LNCaP clone FGC (cell line): ENCODE measurements around the gene ADAMTS6.
"Not testable (repeated sequence)": the region's sequence is repeated elsewhere in the genome, so short reads cannot be mapped to it uniquely, and the experiment has no call there.

ENCODE experiments used
- DNase-seq: peaks from one replicate; pipeline ENCODE4 v3.0.0-alpha.2; 2011; ENCODE audit warnings: low read depth
- H3K4me3 ChIP-seq: 2 replicates; pipeline ENCODE4 v1.5.1; 2011; ENCODE audit warnings: mild to moderate bottlenecking, low read depth, low read length, control low read depth
- TF ChIP-seq, protein P1 (sequence below): IDR thresholded peaks from 2 replicates; pipeline ENCODE4 v1.5.1; 2012; ENCODE audit warnings: mild to moderate bottlenecking; ENCODE audit not compliant: control insufficient read depth, insufficient read depth; ENCODE audit errors: extremely low read depth

Gene ADAMTS6

DNA sequence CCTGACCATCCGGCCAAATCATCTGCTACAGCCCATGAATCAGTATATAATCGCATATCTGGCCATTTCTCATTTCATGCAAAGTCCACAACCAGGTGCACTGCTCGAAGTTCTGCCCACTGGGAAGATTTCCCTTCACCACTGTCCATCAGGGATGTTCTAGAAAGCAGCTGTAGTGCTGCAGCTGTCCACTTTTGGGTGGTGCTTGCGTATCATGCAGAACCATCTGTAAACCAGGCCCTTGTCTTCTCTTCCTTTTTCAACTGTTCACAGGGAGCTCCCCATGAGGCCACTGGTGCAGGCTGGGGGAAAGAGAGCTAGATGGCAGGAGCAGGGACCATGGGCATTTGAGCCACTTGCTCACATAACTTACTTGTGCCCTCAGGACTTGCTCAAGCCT, 7.4 kb upstream of the ADAMTS6 start:
- no peak overlapping the region for H3K4me3 ChIP-seq
- TF ChIP-seq, protein P1, sequence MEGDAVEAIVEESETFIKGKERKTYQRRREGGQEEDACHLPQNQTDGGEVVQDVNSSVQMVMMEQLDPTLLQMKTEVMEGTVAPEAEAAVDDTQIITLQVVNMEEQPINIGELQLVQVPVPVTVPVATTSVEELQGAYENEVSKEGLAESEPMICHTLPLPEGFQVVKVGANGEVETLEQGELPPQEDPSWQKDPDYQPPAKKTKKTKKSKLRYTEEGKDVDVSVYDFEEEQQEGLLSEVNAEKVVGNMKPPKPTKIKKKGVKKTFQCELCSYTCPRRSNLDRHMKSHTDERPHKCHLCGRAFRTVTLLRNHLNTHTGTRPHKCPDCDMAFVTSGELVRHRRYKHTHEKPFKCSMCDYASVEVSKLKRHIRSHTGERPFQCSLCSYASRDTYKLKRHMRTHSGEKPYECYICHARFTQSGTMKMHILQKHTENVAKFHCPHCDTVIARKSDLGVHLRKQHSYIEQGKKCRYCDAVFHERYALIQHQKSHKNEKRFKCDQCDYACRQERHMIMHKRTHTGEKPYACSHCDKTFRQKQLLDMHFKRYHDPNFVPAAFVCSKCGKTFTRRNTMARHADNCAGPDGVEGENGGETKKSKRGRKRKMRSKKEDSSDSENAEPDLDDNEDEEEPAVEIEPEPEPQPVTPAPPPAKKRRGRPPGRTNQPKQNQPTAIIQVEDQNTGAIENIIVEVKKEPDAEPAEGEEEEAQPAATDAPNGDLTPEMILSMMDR: no peak
- no peak for DNase-seq

DNA sequence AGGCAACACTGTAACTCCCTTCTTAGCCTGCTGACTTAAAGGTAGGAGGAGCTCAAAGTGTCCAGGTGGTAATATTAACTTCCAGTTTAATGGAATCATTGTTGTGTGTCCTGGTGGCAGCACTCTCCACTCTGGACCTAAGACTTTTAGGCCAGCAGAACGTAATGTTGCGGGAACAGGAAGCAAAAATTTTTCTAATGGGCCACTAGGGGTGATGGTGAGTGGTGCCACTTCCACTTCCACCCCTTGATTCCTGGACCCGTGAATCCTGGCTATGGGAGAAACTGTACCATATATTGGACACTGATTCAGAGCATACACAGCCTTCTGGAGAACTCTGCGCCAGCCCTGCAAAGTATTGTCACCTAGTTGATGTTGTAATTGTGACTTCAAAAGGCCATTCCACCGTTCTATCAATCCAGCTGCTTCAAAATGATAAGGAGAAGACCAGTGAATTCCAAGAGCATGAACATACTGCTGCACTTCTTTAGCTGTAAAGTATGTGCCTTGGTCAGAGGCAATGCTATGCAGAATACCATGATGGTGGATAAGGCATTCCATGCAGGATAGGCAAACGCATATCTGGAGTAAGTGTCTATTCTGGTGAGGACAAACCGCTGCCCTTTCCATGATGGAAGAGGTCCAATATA, 6.4 kb upstream of the ADAMTS6 start:
- H3K4me3 ChIP-seq, DNase-seq: not testable (repeated sequence)

DNA sequence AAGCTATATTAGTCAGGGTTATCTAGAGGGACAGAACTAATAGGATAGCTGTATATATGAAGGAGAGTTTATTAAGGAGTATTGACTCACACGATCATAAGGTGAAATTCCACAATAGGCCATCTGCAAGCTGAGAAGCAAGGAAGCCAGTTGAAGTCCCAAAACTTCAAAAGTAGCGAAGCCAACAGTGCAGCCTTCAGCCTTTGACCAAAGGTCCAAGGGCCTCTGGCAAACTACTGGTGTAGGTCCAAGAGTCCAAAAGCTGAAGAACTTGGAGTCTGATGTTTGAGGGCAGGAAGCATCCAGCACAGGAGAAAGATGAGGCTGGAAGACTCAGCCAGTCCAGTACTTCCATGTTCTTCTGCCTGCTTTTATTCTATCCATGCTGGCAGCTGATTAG, 5.1 kb upstream of the ADAMTS6 start:
- not testable (repeated sequence) for DNase-seq, H3K4me3 ChIP-seq

DNA sequence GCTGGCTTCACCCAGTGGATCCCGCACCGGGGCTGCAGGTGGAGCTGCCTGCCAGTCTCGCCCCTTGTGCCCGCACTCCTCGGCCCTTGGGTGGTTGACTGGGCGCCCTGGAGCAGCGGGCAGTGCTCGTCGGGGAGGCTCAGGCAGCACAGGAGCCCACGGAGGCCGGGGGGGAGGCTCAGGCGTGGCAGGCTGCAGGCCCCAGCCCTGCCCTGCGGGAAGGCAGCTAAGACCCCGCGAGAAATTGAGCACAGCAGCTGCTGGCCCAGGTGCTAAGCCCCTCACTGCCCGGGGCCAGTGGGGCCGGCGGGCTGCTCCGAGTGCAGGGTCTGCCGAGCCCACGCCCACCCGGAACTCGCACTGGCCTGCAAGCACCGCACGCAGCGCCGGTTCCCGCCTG, 3.7 kb upstream of the ADAMTS6 start:
- no peak overlapping the region for H3K4me3 ChIP-seq
- no peak for DNase-seq

DNA sequence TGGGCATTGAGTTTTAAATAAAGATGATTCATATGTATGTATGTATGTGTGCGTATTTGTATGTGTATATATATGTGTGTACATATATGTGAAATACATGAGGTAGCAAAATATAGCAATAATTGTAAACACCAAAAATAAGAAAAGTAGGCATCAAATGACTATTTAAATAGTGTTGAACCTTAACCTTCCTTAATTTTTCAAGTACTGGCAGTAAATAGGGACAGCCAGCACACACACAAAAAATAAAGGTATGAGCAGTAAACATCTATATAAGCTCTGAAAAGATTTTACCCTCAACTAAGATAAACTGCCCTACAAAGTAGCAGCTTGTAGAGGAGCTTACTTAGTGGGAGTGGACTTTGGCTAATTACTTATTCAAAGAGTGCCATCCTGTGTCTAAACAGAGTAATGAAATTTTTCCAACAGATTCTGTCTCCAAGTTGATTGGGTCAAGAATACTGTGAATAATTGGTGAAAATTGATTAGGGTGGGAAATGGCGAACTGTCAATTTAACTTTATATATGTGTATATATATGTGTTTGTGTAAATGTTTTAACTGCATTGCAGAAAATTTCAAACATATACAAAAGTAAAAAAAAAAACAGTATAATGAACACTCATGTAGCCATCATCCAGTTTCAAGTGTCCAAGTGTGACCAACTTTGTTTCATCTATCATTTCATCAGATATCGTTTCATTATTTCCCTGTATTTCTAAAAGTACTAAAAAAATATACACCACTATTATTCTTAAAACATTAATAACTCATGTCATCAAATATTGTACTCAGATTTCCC, 2.0 kb upstream of the ADAMTS6 start:
- TF ChIP-seq, protein P1: peak; percentile 64
- no peak overlapping the region for H3K4me3 ChIP-seq
- peak; percentile 39 for DNase-seq

More for the DNA sequence above, 3.7 kb upstream of the ADAMTS6 start:
- TF ChIP-seq, protein P1: no peak

DNA sequence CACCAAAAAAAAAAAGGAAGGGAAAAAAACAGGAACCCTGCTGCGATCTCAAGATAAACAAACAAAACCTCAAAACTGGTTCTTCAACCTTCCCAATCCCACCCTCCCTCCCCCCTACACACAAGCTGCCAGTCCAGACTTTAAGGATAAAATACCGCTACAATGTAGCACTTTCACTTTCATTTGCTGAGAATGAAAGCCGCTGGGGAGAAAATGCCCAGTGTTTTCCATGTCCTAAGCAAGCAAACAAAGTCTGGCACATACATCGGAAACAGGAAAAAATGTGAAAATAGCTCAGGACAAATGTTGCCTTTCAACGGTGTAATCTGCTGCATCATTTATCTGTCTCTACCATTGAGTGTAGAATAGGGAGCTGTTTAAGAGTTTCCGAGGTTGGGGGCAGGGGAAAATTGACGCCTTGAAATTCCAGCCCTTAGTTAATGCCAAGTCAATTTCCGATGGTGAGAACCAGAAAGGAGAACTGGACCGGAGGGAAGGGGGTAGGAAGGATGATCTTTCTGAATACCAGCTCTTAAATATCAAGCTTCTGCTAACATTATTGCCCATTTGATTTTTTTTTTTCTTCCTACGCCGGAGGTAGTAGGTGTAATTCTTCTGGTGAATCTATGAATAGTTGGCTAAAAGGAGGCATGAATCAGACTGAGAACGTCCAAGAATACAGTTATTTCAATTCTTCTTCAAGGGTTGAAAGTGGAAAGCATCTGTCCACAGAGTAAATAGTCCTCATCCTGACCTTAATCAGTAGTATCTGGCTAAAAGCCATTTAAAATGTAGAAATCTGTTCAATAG, 1.2 kb upstream of the ADAMTS6 start:
- H3K4me3 ChIP-seq: peak overlapping the region; percentile 51
- no peak for DNase-seq
- TF ChIP-seq, protein P1: no peak

DNA sequence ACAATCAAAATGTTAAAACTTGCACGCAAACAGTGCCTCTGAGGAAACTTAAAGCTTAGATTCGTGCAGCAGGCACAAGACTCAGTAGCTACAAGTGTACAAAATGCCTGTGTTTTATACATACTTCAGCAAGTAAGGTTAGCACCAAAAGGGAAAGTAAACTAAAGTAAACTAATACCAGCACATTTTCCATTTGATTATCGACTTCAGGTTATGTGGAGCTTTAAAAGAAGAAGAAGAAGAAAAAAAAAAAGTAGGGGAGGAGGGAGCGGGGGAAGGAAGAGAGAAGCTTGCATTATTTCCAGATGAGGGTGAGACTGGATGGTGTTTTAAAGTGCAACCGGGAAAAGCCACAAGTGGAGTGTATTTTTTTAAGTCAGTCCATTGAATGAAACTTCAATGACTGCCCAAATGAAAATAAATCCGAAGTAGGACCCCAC, 596 bp upstream of the ADAMTS6 start:
- H3K4me3 ChIP-seq: peak overlapping the region; percentile 51
- DNase-seq: no peak
- TF ChIP-seq, protein P1: no peak
